ENCODE measurements around the gene RASGRF2.
"Not testable (repeated sequence)": the region's sequence is repeated elsewhere in the genome, so short reads cannot be mapped to it uniquely, and the experiment has no call there.

RASGRF2 gene

GRCh38 chr5:81241961-81242648, 281.9 kb downstream of the RASGRF2 start:
- no peak for DNase-seq (ENCODE audit: low read depth)

GRCh38 chr5:81242906-81243436, 282.8 kb downstream of the RASGRF2 start:
- DNase-seq (ENCODE audit: low read depth), result no peak

GRCh38 chr5:81244451-81244850, 284.3 kb downstream of the RASGRF2 start:
- no peak for DNase-seq (ENCODE audit: low read depth)

GRCh38 chr5:81245871-81246235, 285.7 kb downstream of the RASGRF2 start:
- no peak for DNase-seq (ENCODE audit: low read depth)

- DNase-seq (ENCODE audit: low read depth), result no peak
Observed at GRCh38 chr5:81246697-81247096, 286.5 kb downstream of the RASGRF2 start.

- DNase-seq (ENCODE audit: low read depth), result no peak
Observed at GRCh38 chr5:81247441-81247972, 287.3 kb downstream of the RASGRF2 start.

- DNase-seq (ENCODE audit: low read depth), result no peak
Observed at GRCh38 chr5:81249240-81249639, 289.1 kb downstream of the RASGRF2 start.

GRCh38 chr5:81250004-81250403, 289.8 kb downstream of the RASGRF2 start:
- no peak for DNase-seq (ENCODE audit: low read depth)

GRCh38 chr5:81251922-81252321, 291.8 kb downstream of the RASGRF2 start:
- no peak for DNase-seq (ENCODE audit: low read depth)

- no peak for DNase-seq (ENCODE audit: low read depth)
Observed at GRCh38 chr5:81252904-81253303, 292.7 kb downstream of the RASGRF2 start.

- DNase-seq (ENCODE audit: low read depth), result no peak
Observed at GRCh38 chr5:81253875-81254274, 293.7 kb downstream of the RASGRF2 start.

- no peak for DNase-seq (ENCODE audit: low read depth)
Observed at GRCh38 chr5:81254886-81255559, 294.9 kb downstream of the RASGRF2 start.

GRCh38 chr5:81256766-81257165, 296.6 kb downstream of the RASGRF2 start:
- no peak for DNase-seq (ENCODE audit: low read depth)

- DNase-seq (ENCODE audit: low read depth), result not testable (repeated sequence)
Observed at GRCh38 chr5:81262796-81263195, 302.6 kb downstream of the RASGRF2 start.

- no peak for DNase-seq (ENCODE audit: low read depth)
Observed at GRCh38 chr5:81265101-81265500, 304.9 kb downstream of the RASGRF2 start.

- DNase-seq (ENCODE audit: low read depth), result no peak
Observed at GRCh38 chr5:81268521-81269196, 308.5 kb downstream of the RASGRF2 start.

- DNase-seq (ENCODE audit: low read depth), result no peak
Observed at GRCh38 chr5:81269751-81270393, 309.7 kb downstream of the RASGRF2 start.

GRCh38 chr5:81270394-81271027, 310.3 kb downstream of the RASGRF2 start:
- DNase-seq (ENCODE audit: low read depth), result not testable (repeated sequence)

Measured in stimulated activated CD8-positive, alpha-beta memory T cell treated with anti-CD3 and anti-CD28 coated beads, Interleukin-12 subunit alpha, Interleukin-12 subunit beta, amount 100 ng/mL, for 1 hour (primary cell).